Fibroblast of mammary gland (primary cell): ENCODE results near the gene KRT5.
A peak's percentile ranks its signal among the peaks of the same experiment; 100 is the strongest.

ENCODE experiments used
- DNase-seq: peaks from one replicate; pipeline ENCODE4 v3.0.0-alpha.2; 2010; ENCODE audit warnings: low read depth
- H3K4me3 ChIP-seq: 2 replicates; pipeline ENCODE4 v1.5.1; 2011; ENCODE audit warnings: low read depth, mild to moderate bottlenecking, low read length, moderate library complexity; ENCODE audit not compliant: control insufficient read depth
- TF ChIP-seq, protein P1 (sequence below): conservative IDR thresholded peaks from 2 replicates; pipeline ENCODE4 v1.5.1; 2011; ENCODE audit warnings: low read depth, low read length, inconsistent platforms; ENCODE audit not compliant: control insufficient read depth, insufficient read depth

KRT5 gene

GRCh38 chr12:52515927-52516831 lies 4.0 kb downstream of the KRT5 start:
- TF ChIP-seq, protein P1, sequence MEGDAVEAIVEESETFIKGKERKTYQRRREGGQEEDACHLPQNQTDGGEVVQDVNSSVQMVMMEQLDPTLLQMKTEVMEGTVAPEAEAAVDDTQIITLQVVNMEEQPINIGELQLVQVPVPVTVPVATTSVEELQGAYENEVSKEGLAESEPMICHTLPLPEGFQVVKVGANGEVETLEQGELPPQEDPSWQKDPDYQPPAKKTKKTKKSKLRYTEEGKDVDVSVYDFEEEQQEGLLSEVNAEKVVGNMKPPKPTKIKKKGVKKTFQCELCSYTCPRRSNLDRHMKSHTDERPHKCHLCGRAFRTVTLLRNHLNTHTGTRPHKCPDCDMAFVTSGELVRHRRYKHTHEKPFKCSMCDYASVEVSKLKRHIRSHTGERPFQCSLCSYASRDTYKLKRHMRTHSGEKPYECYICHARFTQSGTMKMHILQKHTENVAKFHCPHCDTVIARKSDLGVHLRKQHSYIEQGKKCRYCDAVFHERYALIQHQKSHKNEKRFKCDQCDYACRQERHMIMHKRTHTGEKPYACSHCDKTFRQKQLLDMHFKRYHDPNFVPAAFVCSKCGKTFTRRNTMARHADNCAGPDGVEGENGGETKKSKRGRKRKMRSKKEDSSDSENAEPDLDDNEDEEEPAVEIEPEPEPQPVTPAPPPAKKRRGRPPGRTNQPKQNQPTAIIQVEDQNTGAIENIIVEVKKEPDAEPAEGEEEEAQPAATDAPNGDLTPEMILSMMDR = no peak
- DNase-seq = peak; percentile 15
- no peak overlapping the region for H3K4me3 ChIP-seq

DNA sequence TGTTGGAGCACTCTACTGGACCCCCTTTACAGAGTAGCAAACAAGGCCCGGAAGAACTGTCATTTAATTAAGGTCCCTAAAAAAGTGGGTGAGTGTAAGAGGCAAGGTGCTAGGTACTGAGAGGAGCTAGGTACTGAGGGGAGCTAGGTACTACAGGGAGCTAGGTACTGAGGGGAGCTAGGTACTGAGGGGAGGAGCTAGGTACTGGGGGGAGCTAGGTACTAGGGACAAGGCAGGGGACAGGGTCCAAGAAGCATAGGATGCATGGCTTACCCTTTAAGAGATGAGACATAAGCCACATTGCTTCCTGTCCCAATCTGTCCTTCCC lies 4.9 kb downstream of the KRT5 start:
- no peak overlapping the region for H3K4me3 ChIP-seq
- TF ChIP-seq, protein P1 = no peak
- no peak for DNase-seq

GRCh38 chr12:52514471-52515318 lies 5.5 kb downstream of the KRT5 start:
- DNase-seq = no peak
- H3K4me3 ChIP-seq = no peak overlapping the region
- TF ChIP-seq, protein P1 = no peak

DNA sequence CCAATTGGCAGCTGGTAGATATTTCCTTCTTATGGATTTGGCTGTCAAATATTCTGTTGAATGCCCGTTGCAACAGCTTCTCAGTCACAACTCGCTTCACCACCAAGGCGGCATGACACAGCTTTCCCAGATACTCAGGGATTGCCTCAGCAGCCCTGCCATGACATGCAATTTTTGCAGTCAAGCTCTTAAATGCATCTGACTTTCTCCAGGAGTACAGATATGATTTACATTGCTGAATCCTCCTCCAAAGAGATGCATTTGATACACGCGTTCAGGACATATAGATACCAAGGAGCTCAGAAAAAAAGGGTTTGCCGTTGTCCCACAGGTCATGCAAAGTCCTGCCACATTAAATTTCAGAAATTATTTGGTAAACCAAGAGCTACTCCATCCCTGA lies 6.5 kb downstream of the KRT5 start:
- no peak overlapping the region for H3K4me3 ChIP-seq
- TF ChIP-seq, protein P1 = no peak
- no peak for DNase-seq

GRCh38 chr12:52508211-52508610 lies 12.0 kb downstream of the KRT5 start:
- TF ChIP-seq, protein P1 = no peak
- H3K4me3 ChIP-seq = no peak overlapping the region
- DNase-seq = no peak

GRCh38 chr12:52506858-52507715 lies 13.1 kb downstream of the KRT5 start:
- TF ChIP-seq, protein P1 = peak; percentile 68
- DNase-seq = peak; percentile 75
- no peak overlapping the region for H3K4me3 ChIP-seq
